Activated naive CD8-positive, alpha-beta T cell treated with anti-CD3 and anti-CD28 coated beads for 36 hours (primary cell): Measurements from ENCODE around the gene TK2. TPM values are rescaled to one million over a fixed set of nuclear protein-coding genes. Genes with fewer than 3 reads are reported as not detected.

Experiments used
- DNase-seq: peaks from one replicate; pipeline ENCODE4 v3.0.0; 2021
- H3K27ac Mint-ChIP-seq: one replicate; pipeline ENCODE4 v1.8.0; 2022; ENCODE audit warnings: mild to moderate bottlenecking, moderate library complexity, mixed read lengths
- H3K27me3 Mint-ChIP-seq: one replicate; pipeline ENCODE4 v1.8.0; 2022; ENCODE audit warnings: mild to moderate bottlenecking, mixed read lengths
- H3K36me3 Mint-ChIP-seq: one replicate; pipeline ENCODE4 v1.8.0; 2021; ENCODE audit warnings: mild to moderate bottlenecking, mixed read lengths
- H3K4me1 Mint-ChIP-seq: one replicate; pipeline ENCODE4 v1.8.0; 2021; ENCODE audit warnings: mixed read lengths
- H3K4me3 Mint-ChIP-seq: one replicate; pipeline ENCODE4 v1.8.0; 2022; ENCODE audit warnings: mild to moderate bottlenecking, moderate library complexity, mixed read lengths
- H3K9me3 Mint-ChIP-seq: one replicate; pipeline ENCODE4 v1.8.0; 2022; ENCODE audit warnings: mixed read lengths
- total RNA-seq, 2 experiments: library from RNA; stranded (reverse); gene quantifications; one replicate each; pipeline ENCODE4 v1.2.3, GENCODE V29; 2021

TK2 gene
- total RNA-seq, 2 experiments from 2014 or later: 5.6 to 6.9 TPM

GRCh38 chr16:66562409-66562808, 12.5 kb upstream of the TK2 start:
- Mint-ChIP-seq H3K36me3 (peaks cover 38% of the 10 kb centered on the region), H3K27me3 (no peaks in the 10 kb centered on the region), H3K9me3 (no peaks in the 10 kb centered on the region), H3K27ac (no peak overlapping the region), H3K4me1 (peaks cover 48% of the 10 kb centered on the region), H3K4me3 (no peak overlapping the region)
- no peak for DNase-seq

DNA sequence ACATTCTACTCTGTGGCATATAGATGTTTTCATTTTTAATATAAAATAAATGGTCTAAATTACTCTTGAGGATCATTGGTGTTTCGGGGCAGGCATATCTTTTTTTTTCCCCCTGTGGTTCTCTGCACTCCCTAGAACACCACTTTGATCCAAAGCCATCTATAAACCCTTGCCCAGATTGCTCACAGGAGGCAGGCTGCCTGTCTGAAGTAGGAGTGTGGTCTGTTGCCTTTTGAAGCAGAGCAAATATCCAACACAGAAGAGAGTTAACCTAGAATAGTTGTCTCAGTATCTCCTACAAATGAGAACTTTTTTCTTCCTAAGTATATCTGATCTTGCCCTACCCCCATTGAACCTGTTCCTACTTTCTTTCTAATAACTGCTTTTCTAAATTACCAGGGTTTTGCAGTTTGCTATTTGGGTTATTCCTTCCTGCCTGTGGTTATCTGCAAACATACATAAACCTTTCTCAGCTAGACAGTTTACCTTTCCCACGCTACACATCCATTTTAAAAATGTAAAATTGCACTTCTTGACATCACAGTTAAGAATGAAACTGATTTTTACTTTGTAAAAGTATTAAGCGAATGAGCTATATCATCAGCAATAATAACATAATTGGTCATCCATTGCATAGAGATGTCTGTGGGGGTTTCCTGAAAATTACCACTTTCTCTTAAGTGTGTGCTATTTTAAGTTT, 11.6 kb upstream of the TK2 start:
- no peaks in the 10 kb centered on the region for H3K9me3 Mint-ChIP-seq
- no peak for DNase-seq
- no peak overlapping the region for H3K4me3 Mint-ChIP-seq
- peaks cover 46% of the 10 kb centered on the region for H3K4me1 Mint-ChIP-seq
- H3K27ac Mint-ChIP-seq: no peak overlapping the region
- H3K36me3 Mint-ChIP-seq: peaks cover 31% of the 10 kb centered on the region
- no peaks in the 10 kb centered on the region for H3K27me3 Mint-ChIP-seq

DNA sequence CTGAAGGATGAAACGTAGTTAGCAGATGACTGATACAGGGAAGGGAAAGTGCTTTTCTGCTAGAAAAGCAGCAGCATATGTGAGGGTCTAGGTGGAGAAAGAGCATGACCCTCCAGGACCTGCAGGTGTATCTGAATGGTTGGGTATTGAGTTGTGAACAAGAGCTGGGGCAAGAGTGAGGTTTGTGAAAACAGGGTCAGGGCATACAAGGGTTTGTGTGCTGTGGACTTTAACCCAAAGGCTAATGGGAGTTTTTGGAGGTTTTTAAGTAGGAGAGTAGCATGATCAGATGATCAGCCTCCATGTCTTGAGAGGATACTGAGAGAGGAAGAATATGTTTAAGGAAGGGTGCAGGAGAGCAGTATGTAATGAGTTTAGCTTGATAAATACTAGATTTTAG, 10.2 kb upstream of the TK2 start:
- Mint-ChIP-seq H3K9me3 (no peaks in the 10 kb centered on the region), H3K27ac (no peak overlapping the region), H3K36me3 (peaks cover 32% of the 10 kb centered on the region), H3K4me3 (no peak overlapping the region), H3K4me1 (peaks cover 58% of the 10 kb centered on the region), H3K27me3 (no peaks in the 10 kb centered on the region)
- DNase-seq: no peak

GRCh38 chr16:66554495-66554894, 4.6 kb upstream of the TK2 start:
- Mint-ChIP-seq H3K4me3 (peak overlapping the region; percentile 96), H3K9me3 (peaks cover 2% of the 10 kb centered on the region), H3K27me3 (peaks cover 4% of the 10 kb centered on the region), H3K36me3 (peaks cover 38% of the 10 kb centered on the region), H3K4me1 (peaks cover 62% of the 10 kb centered on the region), H3K27ac (no peak overlapping the region)
- no peak for DNase-seq

DNA sequence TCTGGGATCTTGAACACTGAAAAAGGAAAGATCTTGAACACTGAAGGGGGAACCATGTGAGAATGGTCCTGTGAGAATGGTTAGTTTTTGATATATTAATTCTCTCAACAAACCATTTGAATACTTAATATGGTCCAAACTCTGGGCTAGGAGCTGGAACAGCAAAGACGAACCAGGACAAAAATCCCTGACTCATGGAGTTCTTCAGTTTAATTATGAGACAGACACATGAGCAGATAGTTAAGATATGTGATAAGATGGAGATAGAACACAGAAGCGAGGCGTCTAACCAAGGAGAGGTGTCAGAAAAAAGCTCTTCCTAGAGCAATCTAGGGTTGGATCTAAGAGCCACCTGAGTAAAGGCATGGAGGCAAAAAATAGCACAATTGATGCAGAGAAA, 4.1 kb upstream of the TK2 start:
- no peak for DNase-seq
- no peak overlapping the region for H3K27ac Mint-ChIP-seq
- peak overlapping the region; percentile 96 for H3K4me3 Mint-ChIP-seq
- H3K4me1 Mint-ChIP-seq: peaks cover 66% of the 10 kb centered on the region
- peaks cover 4% of the 10 kb centered on the region for H3K27me3 Mint-ChIP-seq
- peaks cover 38% of the 10 kb centered on the region for H3K36me3 Mint-ChIP-seq
- peaks cover 2% of the 10 kb centered on the region for H3K9me3 Mint-ChIP-seq

- H3K4me1 Mint-ChIP-seq: peaks cover 70% of the 10 kb centered on the region
- H3K27ac Mint-ChIP-seq: peak overlapping the region; percentile 95
- H3K4me3 Mint-ChIP-seq: peak overlapping the region; percentile 96
- H3K9me3 Mint-ChIP-seq: peaks cover 2% of the 10 kb centered on the region
- no peak for DNase-seq
- H3K36me3 Mint-ChIP-seq: peaks cover 37% of the 10 kb centered on the region
- H3K27me3 Mint-ChIP-seq: peaks cover 4% of the 10 kb centered on the region
Observed at GRCh38 chr16:66553223-66553622, 3.3 kb upstream of the TK2 start.

DNA sequence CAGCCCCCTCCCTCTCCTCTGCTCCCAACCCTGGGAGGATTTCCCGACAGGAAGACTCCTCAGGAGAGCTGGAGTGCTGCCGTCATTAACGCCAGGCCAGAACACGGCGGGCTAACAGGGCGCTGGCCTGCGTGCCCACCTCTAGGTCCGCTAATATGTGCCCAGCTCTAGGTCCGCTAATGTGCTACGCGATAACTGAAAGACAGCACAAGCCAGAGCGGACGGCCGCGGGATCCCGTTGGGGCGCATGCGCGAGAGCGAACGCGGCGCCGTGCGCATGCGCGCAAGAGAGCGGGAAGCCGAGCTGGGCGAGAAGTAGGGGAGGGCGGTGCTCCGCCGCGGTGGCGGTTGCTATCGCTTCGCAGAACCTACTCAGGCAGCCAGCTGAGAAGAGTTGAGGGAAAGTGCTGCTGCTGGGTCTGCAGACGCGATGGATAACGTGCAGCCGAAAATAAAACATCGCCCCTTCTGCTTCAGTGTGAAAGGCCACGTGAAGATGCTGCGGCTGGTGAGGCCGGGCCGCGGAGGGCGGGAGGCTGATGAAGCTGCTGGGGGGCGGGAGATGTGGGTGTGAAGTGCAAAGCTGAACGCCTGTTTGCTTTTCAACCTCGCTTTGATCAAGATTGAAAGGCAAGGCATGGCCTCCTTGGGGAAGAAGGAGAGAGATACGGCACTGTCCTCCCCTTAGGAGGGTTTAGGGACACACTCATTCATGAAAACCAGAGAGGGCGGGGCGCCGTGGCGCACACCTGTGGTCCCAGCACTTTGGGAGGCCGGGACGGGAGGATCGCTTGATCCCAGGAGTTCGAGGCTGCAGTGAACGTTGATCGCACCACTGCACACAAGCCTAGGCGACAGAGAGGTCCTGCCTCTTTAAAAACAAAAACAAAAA, 2.6 kb upstream of the TK2 start, which contains the start of gene CKLF:
CKLF (plus strand) TSS at position 291 of the 892 bp plus-strand sequence; CDS start at position 431, 140 bp downstream.
- Mint-ChIP-seq H3K9me3 (peaks cover 2% of the 10 kb centered on the region), H3K4me1 (peaks cover 68% of the 10 kb centered on the region), H3K27ac (peak within 1 kb of the TSS; percentile 95)

DNA sequence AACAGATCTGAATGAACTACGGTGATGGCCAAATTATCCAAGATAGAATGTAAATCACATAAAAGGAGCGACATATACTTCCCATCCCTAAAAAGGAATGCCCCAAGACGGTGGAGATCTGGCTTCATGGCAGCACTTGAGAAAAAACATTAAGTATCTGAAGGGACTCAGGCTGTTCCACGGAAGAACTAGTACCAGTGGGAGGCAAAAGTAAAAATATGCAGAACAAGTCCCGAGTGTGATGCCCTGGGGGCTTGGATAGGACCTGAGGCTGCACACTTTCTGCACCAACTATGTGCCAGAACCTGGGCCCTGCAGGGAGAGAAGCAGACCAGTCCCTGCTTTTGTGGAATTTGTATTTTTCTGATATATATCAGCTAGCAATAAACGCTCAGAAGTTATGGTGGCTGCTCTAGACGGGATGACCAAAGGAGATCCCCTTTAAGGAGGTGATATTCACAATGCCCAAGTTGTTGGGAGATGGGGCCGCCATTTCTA, 1.9 kb upstream of the TK2 start:
- Mint-ChIP-seq H3K4me3 (peak overlapping the region; percentile 96), H3K9me3 (peaks cover 2% of the 10 kb centered on the region), H3K36me3 (peaks cover 32% of the 10 kb centered on the region), H3K27me3 (peaks cover 4% of the 10 kb centered on the region), H3K4me1 (peaks cover 65% of the 10 kb centered on the region), H3K27ac (peak overlapping the region; percentile 95)
- no peak for DNase-seq

More for the DNA sequence above, 2.6 kb upstream of the TK2 start, which contains the start of gene CKLF:
- H3K27me3 Mint-ChIP-seq: peaks cover 4% of the 10 kb centered on the region
- DNase-seq: peak; percentile 93
- peaks cover 34% of the 10 kb centered on the region for H3K36me3 Mint-ChIP-seq
- H3K4me3 Mint-ChIP-seq: peak within 1 kb of the TSS; percentile 96

GRCh38 chr16:66551348-66551759, 1.4 kb upstream of the TK2 start:
- Mint-ChIP-seq H3K4me1 (peaks cover 64% of the 10 kb centered on the region), H3K4me3 (peak overlapping the region; percentile 96), H3K9me3 (peaks cover 2% of the 10 kb centered on the region)

DNA sequence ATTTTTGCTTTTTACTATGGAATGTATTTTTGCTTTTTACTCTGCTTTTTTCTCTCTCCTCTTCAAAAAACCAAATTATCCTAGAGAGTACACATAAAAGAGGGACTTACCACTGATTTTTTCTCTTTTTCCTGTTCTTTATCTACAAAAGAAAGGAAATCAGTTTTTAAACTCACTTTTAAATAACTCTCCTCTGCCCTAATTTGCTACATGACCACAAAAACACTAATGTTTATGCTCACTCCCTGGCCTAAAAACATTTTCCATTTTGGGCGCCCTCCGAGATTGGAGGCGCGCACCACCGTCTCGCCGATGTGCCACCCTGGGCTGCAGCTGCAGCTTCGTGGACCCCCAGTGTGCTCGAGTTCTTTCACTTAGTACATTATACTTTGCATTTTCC, 1.1 kb downstream of the TK2 start:
- no peak for DNase-seq
- H3K27me3 Mint-ChIP-seq: peaks cover 4% of the 10 kb centered on the region
- peak overlapping the region; percentile 58 for H3K4me3 Mint-ChIP-seq
- H3K9me3 Mint-ChIP-seq: peaks cover 2% of the 10 kb centered on the region
- H3K36me3 Mint-ChIP-seq: peaks cover 12% of the 10 kb centered on the region
- peaks cover 51% of the 10 kb centered on the region for H3K4me1 Mint-ChIP-seq
- peak overlapping the region; percentile 82 for H3K27ac Mint-ChIP-seq

More at GRCh38 chr16:66551348-66551759, 1.4 kb upstream of the TK2 start:
- Mint-ChIP-seq H3K27me3 (peaks cover 4% of the 10 kb centered on the region), H3K27ac (peak overlapping the region; percentile 95), H3K36me3 (peaks cover 32% of the 10 kb centered on the region)
- peak; percentile 63 for DNase-seq

DNA sequence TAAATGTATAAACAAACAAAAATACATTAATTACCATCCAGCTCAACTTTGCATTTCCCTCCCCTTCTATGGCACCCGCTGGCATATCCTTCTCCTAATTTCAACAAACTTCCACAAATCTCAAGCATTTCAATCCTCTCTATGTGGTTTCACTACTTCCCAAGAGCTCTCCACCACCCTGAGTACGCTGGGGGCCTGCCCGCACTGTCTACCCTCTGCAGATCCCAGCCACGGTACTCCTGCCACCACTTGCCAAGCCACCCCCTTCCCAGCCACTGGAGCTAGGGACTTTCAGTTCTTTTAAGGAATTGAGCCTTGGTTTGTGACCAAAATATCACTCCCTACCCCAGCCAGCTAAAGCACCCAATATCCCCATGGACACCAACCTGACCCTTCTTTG, 1.9 kb downstream of the TK2 start:
- peaks cover 44% of the 10 kb centered on the region for H3K4me1 Mint-ChIP-seq
- peaks cover 4% of the 10 kb centered on the region for H3K36me3 Mint-ChIP-seq
- H3K27me3 Mint-ChIP-seq: peaks cover 4% of the 10 kb centered on the region

DNA sequence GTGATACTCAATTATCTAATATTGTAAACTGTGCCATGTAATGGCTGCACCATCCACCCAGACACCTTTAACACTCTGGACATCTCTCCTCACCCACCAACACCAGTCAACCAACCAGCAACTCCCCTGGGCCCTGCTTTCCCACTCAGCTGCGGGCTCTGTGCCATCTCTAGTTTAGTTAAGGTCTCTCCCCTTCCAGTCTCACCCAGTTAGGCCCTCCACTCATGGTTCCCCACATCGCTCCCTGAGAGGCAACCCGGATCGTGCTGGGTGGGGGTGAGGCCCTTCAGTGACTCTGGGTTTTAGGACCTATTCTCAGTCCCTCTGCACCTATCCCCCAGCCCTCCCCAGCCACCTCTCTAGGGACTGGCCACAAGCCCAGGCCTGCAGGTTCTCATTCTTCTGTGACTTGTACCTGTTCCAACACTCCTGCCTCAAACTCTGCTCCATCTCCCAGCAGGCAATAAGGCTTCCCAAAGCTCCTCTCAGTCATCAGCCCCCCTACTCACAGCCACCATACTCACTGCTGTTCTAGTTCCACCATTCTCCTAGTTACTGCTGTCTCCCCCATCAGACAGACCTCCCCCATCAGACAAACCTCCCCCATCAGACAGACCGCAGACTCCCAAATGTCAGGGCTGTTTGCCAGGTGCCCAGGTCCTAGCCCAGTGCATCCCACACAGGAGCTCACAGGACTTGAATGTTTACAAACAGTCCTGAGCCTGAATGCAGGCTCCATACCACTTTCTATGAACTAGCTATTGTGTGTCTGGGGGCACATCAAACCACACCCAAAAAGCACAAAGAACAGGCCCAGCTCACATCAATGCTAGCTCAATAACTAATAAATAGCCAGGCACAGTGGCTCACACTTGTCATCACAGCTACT, 2.6 kb downstream of the TK2 start:
- Mint-ChIP-seq H3K4me3 (no peak overlapping the region), H3K4me1 (peaks cover 41% of the 10 kb centered on the region), H3K27me3 (peaks cover 2% of the 10 kb centered on the region), H3K36me3 (peaks cover under 1% of the 10 kb centered on the region), H3K9me3 (peaks cover under 1% of the 10 kb centered on the region), H3K27ac (no peak overlapping the region)
- no peak for DNase-seq

More for the DNA sequence above, 1.9 kb downstream of the TK2 start:
- Mint-ChIP-seq H3K4me3 (peak overlapping the region; percentile 35), H3K9me3 (peaks cover 2% of the 10 kb centered on the region), H3K27ac (peak overlapping the region; percentile 38)
- DNase-seq: no peak

DNA sequence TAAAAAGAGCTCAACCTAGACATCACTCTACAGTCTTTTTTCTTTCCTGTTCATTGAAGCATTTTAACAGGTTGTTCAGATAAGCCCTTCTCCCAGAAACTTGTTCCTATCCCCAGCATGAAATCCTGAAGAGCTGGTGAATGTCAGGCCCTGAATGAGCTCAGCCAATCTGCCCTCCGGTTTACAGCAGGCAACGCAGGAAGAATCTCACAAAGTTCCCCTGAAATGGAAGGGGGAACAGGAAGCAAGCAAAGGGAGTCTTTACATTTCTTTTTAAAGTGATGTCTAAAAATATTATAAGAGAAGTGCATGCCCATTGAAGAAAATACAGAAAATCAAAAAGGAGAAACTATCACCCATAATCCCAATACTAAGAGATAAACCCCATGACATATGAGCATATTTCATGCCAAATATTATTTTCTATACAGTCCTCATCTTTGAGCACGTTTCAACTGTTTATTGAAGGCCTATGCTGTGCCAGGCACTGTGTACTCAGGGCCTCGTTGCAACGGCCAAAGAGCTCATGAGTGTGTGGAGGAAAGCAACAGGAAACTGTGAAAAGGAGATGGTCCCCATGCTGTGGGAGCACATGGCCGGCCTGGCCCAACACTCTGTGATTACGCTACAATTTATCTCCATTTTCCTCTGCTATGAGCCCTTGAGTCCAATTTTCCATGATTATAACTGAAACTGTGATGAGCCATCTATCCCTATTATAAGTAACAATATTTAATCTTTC, 5.7 kb downstream of the TK2 start:
- no peak overlapping the region for H3K27ac Mint-ChIP-seq
- no peaks in the 10 kb centered on the region for H3K9me3 Mint-ChIP-seq
- H3K27me3 Mint-ChIP-seq: no peaks in the 10 kb centered on the region
- peaks cover 30% of the 10 kb centered on the region for H3K4me1 Mint-ChIP-seq
- no peak overlapping the region for H3K4me3 Mint-ChIP-seq
- DNase-seq: no peak
- H3K36me3 Mint-ChIP-seq: no peaks in the 10 kb centered on the region

DNA sequence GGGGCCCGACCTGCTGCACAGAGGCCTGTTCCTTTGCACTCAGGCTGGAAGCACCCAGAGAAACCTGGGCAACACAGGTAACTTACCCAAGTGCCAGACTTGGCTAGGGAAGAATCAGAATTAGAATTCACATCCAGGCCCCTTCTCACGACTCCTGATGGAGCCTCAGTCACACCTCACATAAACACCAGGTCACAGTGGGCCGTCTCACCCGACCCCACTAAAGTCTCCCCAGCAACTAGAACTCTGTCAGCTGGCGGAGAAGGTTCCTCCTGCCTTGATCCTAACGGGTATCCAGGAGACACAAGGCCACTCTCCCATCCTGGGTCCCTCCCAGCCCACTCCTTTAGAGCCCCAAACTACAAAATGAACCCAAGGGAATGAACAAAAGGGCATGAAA, 6.4 kb downstream of the TK2 start:
- Mint-ChIP-seq H3K36me3 (no peaks in the 10 kb centered on the region), H3K27me3 (no peaks in the 10 kb centered on the region)

More for the DNA sequence above, 6.4 kb downstream of the TK2 start:
- no peak for DNase-seq
- Mint-ChIP-seq H3K4me1 (peaks cover 23% of the 10 kb centered on the region), H3K9me3 (no peaks in the 10 kb centered on the region), H3K27ac (no peak overlapping the region), H3K4me3 (no peak overlapping the region)
